Fibroblast of lung (primary cell): Measurements from ENCODE around the gene ABHD6.

Source experiments
- CTCF ChIP-seq, 2 donors: IDR thresholded peaks in 1 of 2; conservative IDR thresholded peaks in 1 of 2; 1 replicate in 1 of 2; 2 replicates in 1 of 2; pipeline ENCODE4 v1.5.1; 2011 to 2012; ENCODE audit warnings: low read length in 2 of 2, control low read depth in 1 of 2, inconsistent platforms in 1 of 2, low read depth in 1 of 2, mild to moderate bottlenecking in 1 of 2
- EZH2 ChIP-seq: IDR thresholded peaks from 2 replicates; pipeline ENCODE4 v1.5.1; 2012; ENCODE audit warnings: low read length, control low read depth, mild to moderate bottlenecking; ENCODE audit errors: missing control alignments

GRCh38 chr3:58256511-58256910 is 18.9 kb downstream of the ABHD6 start:
- TF ChIP-seq CTCF (conservative IDR thresholded peaks at IDR 0.05 in 1 of 2, IDR thresholded peaks at IDR 0.05 in 1 of 2; ENCODE audit: low read depth in 1 of 2, low read length in 2 of 2), result no peak
- no peak for TF ChIP-seq EZH2
